Measurements from ENCODE around the gene RFLNA.

RFLNA gene

GRCh38 chr12:124278389-124279101 lies 16.3 kb upstream of the RFLNA start:
- H3K9me2 ChIP-seq (ENCODE audit: low read depth, low read length), result no peaks in the 10 kb centered on the region
- no peaks in the 10 kb centered on the region for H3K9me3 ChIP-seq (ENCODE audit: low read length)
- no peak overlapping the region for H2AFZ ChIP-seq (ENCODE audit: low read length)
- no peak overlapping the region for H3K4me3 ChIP-seq (ENCODE audit: low read depth, low read length, poor library complexity, severe bottlenecking)
- no peaks in the 10 kb centered on the region for H3K4me1 ChIP-seq (ENCODE audit: insufficient read depth, low read length, severe bottlenecking)
- H3K4me2 ChIP-seq (ENCODE audit: low read length), result no peak overlapping the region
- TF ChIP-seq EZH2 (IDR thresholded peaks at IDR 0.05; ENCODE audit: borderline replicate concordance, low read length) (no peak), CTCF (IDR thresholded peaks at IDR 0.05; ENCODE audit: low read length) (no peak)
- H3K27ac ChIP-seq (ENCODE audit: low read depth, low read length, poor library complexity, severe bottlenecking), result no peak overlapping the region
- no peaks in the 10 kb centered on the region for H3K36me3 ChIP-seq (ENCODE audit: insufficient read depth, low read length)
- no peaks in the 10 kb centered on the region for H4K20me1 ChIP-seq (ENCODE audit: insufficient read depth, low read length)
- H3F3A ChIP-seq (ENCODE audit: insufficient read depth, low read length), result no peaks in the 10 kb centered on the region
- H3K79me2 ChIP-seq (ENCODE audit: insufficient read depth, low read length), result no peaks in the 10 kb centered on the region
- H3K27me3 ChIP-seq (ENCODE audit: insufficient read depth, low read length), result no peaks in the 10 kb centered on the region
- H3K9ac ChIP-seq (ENCODE audit: low read length), result no peak overlapping the region

GRCh38 chr12:124279315-124279714 lies 15.6 kb upstream of the RFLNA start:
- Histone ChIP-seq H2AFZ (ENCODE audit: low read length) (no peak overlapping the region), H3K79me2 (ENCODE audit: insufficient read depth, low read length) (no peaks in the 10 kb centered on the region), H3K4me1 (ENCODE audit: insufficient read depth, low read length, severe bottlenecking) (no peaks in the 10 kb centered on the region), H3K4me3 (ENCODE audit: low read depth, low read length, poor library complexity, severe bottlenecking) (no peak overlapping the region), H4K20me1 (ENCODE audit: insufficient read depth, low read length) (no peaks in the 10 kb centered on the region), H3K4me2 (ENCODE audit: low read length) (no peak overlapping the region), H3K36me3 (ENCODE audit: insufficient read depth, low read length) (no peaks in the 10 kb centered on the region), H3F3A (ENCODE audit: insufficient read depth, low read length) (no peaks in the 10 kb centered on the region), H3K27ac (ENCODE audit: low read depth, low read length, poor library complexity, severe bottlenecking) (no peak overlapping the region), H3K9ac (ENCODE audit: low read length) (no peak overlapping the region), H3K27me3 (ENCODE audit: insufficient read depth, low read length) (no peaks in the 10 kb centered on the region; the same call in 1 of the 2 replicates), H3K9me2 (ENCODE audit: low read depth, low read length) (no peaks in the 10 kb centered on the region), H3K9me3 (ENCODE audit: low read length) (no peaks in the 10 kb centered on the region)
- TF ChIP-seq EZH2 (IDR thresholded peaks at IDR 0.05; ENCODE audit: borderline replicate concordance, low read length), result no peak
- no peak for TF ChIP-seq CTCF (IDR thresholded peaks at IDR 0.05; ENCODE audit: low read length)

- H3K4me2 ChIP-seq (ENCODE audit: low read length), result no peak overlapping the region
- no peak overlapping the region for H3K4me3 ChIP-seq (ENCODE audit: low read depth, low read length, poor library complexity, severe bottlenecking)
- H3K79me2 ChIP-seq (ENCODE audit: insufficient read depth, low read length), result no peaks in the 10 kb centered on the region
- no peak overlapping the region for H3K9ac ChIP-seq (ENCODE audit: low read length)
- H3K4me1 ChIP-seq (ENCODE audit: insufficient read depth, low read length, severe bottlenecking), result no peaks in the 10 kb centered on the region
- no peaks in the 10 kb centered on the region for H3K36me3 ChIP-seq (ENCODE audit: insufficient read depth, low read length)
- H3K27me3 ChIP-seq (ENCODE audit: insufficient read depth, low read length), result no peaks in the 10 kb centered on the region; the same call in 1 of the 2 replicates
- H3K9me2 ChIP-seq (ENCODE audit: low read depth, low read length), result no peaks in the 10 kb centered on the region
- H3K27ac ChIP-seq (ENCODE audit: low read depth, low read length, poor library complexity, severe bottlenecking), result no peak overlapping the region
- no peaks in the 10 kb centered on the region for H4K20me1 ChIP-seq (ENCODE audit: insufficient read depth, low read length)
- no peaks in the 10 kb centered on the region for H3F3A ChIP-seq (ENCODE audit: insufficient read depth, low read length)
- H3K9me3 ChIP-seq (ENCODE audit: low read length), result no peaks in the 10 kb centered on the region
- TF ChIP-seq CTCF (IDR thresholded peaks at IDR 0.05; ENCODE audit: low read length) (no peak), EZH2 (IDR thresholded peaks at IDR 0.05; ENCODE audit: borderline replicate concordance, low read length) (no peak)
- no peak overlapping the region for H2AFZ ChIP-seq (ENCODE audit: low read length)
Measured at GRCh38 chr12:124279846-124280360, 15.0 kb upstream of the RFLNA start.
